HG03439 (cell line): ENCODE measurements around the gene ALKBH6.
"Not testable (repeated sequence)": the region's sequence is repeated elsewhere in the genome, so short reads cannot be mapped to it uniquely, and the experiment has no call there.

Source experiments
- ATAC-seq: cut with Tn5 transposase; IDR thresholded peaks from one replicate; pipeline ENCODE4 v1.9.1; 2021; ENCODE audit warnings: mild to moderate bottlenecking, moderate library complexity; ENCODE audit not compliant: unreplicated experiment

ALKBH6 gene

GRCh38 chr19:36014012-36014924 is at the start of gene ALKBH6:
ALKBH6 (minus strand) TSS chr19:36014213; CDS start chr19:36013397, 816 bp downstream.
- peak; percentile 96 for ATAC-seq

- ATAC-seq, result no peak
These were observed 47.4 kb upstream of the ALKBH6 start for GRCh38 chr19:36061367-36061766.

GRCh38 chr19:36060430-36060829 is 46.4 kb upstream of the ALKBH6 start:
- ATAC-seq, result no peak

- no peak for ATAC-seq
These were observed 45.3 kb upstream of the ALKBH6 start for GRCh38 chr19:36059180-36059910.

GRCh38 chr19:36058481-36059179 is 44.6 kb upstream of the ALKBH6 start:
- ATAC-seq, result no peak

GRCh38 chr19:36054733-36055686 is 41.0 kb upstream of the ALKBH6 start, which contains the start of gene WDR62:
WDR62 (plus strand) TSS chr19:36054897; CDS start chr19:36054972, 75 bp downstream.
- peak; percentile 72 for ATAC-seq

GRCh38 chr19:36054119-36054732 is 40.2 kb upstream of the ALKBH6 start, which contains the start of gene THAP8:
THAP8 (minus strand) TSS chr19:36054285; CDS start chr19:36054217, 68 bp downstream.
- ATAC-seq, result peak; percentile 85

GRCh38 chr19:36051637-36052036 is 37.6 kb upstream of the ALKBH6 start:
- no peak for ATAC-seq

- no peak for ATAC-seq
These were observed 37.2 kb upstream of the ALKBH6 start for GRCh38 chr19:36051236-36051635.

- no peak for ATAC-seq
These were observed 35.2 kb upstream of the ALKBH6 start for GRCh38 chr19:36049080-36049698.

GRCh38 chr19:36047835-36048234 is 33.8 kb upstream of the ALKBH6 start:
- no peak for ATAC-seq

GRCh38 chr19:36046443-36047050 is 32.5 kb upstream of the ALKBH6 start:
- ATAC-seq, result no peak

GRCh38 chr19:36043952-36044351 is 29.9 kb upstream of the ALKBH6 start:
- ATAC-seq, result no peak

- ATAC-seq, result no peak
These were observed 27.8 kb upstream of the ALKBH6 start for GRCh38 chr19:36041831-36042230.

- not testable (repeated sequence) for ATAC-seq
These were observed 27.1 kb upstream of the ALKBH6 start for GRCh38 chr19:36041092-36041491.

- ATAC-seq, result no peak
These were observed 26.5 kb upstream of the ALKBH6 start for GRCh38 chr19:36040495-36040894.

- ATAC-seq, result no peak
These were observed 18.5 kb upstream of the ALKBH6 start, which contains the start of gene CLIP3 for GRCh38 chr19:36032251-36033104. CLIP3 (minus strand) TSS chr19:36032873; CDS start chr19:36032357, 516 bp downstream.

- ATAC-seq, result no peak
These were observed 17.3 kb upstream of the ALKBH6 start for GRCh38 chr19:36031308-36031707.
